HEK293T (cell line): ENCODE data around the gene SOCS2.

Experiments used
- FOXK2 ChIP-seq: fragments of 450-650 bp; IDR thresholded peaks from 2 replicates; pipeline ENCODE4 v1.6.1; 2016; ENCODE audit warnings: mild to moderate bottlenecking
- FOXM1 ChIP-seq: fragments of 450-650 bp; IDR thresholded peaks from 2 replicates; pipeline ENCODE4 v1.6.1; 2017; ENCODE audit warnings: mild to moderate bottlenecking, borderline replicate concordance
- LEF1 ChIP-seq: fragments of 450-650 bp; IDR thresholded peaks from 2 replicates; pipeline ENCODE4 v1.6.1; 2017; ENCODE audit warnings: mild to moderate bottlenecking, borderline replicate concordance

DNA sequence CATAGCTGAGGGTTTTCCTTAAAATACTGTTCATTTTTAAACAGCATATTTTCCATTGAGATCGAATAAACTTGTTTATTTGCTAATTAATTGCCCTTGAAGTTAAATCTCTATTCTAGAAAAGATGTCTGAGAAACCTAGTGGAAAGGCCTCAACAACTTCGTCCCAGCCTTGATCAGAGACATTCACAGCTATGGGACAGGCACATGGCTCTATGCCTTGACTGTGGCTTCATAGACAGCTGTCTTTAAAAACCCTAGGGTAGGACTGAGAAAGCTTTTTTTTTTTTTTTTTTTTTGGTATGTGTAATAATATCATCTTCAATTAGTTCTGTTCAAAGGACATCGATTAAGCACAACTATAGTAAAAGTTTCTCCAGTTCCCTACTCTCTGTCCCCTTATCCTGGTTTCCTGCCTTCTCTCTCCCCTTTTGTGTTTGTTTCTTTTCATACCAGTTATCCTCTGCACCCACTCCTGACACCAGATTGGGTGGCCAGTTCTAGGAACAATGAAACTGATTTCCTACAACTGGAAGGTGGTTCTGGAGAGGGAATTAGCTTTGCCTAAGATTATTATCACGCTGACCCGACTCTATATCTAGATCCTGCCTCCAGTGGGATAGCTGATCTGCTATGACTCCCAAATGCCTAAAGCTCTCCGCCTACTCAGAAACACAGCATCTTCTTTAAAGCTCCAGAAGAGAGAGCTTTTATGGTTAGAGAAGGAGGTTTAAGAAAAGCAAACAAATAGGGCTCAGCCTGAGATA is 20.3 kb downstream of the SOCS2 start:
- TF ChIP-seq FOXK2 = no peak
- no peak for TF ChIP-seq LEF1
- TF ChIP-seq FOXM1 = no peak
